HG03139 (cell line): Measurements from ENCODE around the gene TPSAB1.
"Not testable (repeated sequence)": the region's sequence is repeated elsewhere in the genome, so short reads cannot be mapped to it uniquely, and the experiment has no call there.

Experiments
- ATAC-seq: cut with Tn5 transposase; IDR thresholded peaks from one replicate; pipeline ENCODE4 v1.9.1; 2021; ENCODE audit not compliant: unreplicated experiment

Gene TPSAB1

GRCh38 chr16:1240436-1240835 lies at the start of gene TPSAB1:
Gene TPSAB1 (plus strand): TSS chr16:1240705. CDS start chr16:1240939, 234 bp downstream.
- not testable (repeated sequence) for ATAC-seq

DNA sequence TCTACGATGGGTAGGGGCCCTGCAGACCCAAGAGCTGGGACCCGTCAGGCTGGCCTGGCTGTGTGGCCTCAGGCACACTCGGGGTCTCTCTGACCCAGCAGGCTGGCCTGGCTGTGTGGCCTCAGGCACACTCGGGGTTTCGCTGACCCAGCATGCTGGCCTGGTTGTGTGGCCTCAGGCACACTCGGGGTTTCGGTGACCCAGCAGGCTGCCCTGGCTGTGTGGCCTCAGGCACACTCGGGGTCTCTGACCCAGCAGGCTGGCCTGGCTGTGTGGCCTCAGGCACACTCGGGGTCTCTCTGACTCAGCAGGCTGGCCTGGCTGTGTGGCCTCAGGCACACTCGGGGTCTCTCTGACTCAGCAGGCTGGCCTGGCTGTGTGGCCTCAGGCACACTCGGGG lies 49.7 kb upstream of the TPSAB1 start:
- not testable (repeated sequence) for ATAC-seq

- no peak for ATAC-seq
These were observed 48.0 kb upstream of the TPSAB1 start for GRCh38 chr16:1192384-1193073.

DNA sequence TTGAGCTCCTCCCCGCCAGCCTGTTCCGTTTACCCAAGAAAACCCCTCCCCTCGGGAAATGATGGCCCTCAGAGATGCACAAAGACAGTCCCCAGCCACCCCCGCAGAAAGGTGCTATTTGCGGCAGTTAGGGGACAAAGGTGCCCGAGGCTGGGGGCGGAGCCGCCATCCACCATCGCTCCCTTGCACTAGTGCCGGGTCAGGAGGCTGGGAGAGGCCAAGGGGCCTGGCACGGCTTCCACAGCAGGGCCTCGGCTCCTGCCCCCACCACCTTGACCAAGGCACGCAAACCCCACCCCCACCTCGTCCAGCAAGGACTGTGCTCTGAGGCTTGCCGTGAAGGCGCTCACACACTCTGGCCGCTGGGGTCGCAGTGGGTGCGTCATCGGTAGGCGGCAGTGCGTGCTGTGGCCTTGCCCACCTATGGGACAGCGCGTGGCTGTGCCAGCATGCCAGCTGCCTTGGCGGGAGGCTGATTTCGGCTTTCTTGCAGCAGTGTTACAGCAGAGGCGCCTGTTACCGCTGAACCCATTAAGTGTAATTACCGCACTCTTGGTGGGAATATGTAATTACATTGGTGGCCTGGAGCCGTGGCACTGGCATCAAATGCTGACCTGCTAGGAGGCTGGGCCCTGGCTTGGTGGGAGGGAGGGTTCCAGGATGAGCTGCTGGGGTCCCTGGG lies 47.2 kb upstream of the TPSAB1 start:
- ATAC-seq = no peak

GRCh38 chr16:1193825-1194581 lies 46.5 kb upstream of the TPSAB1 start:
- ATAC-seq = no peak

GRCh38 chr16:1194665-1195392 lies 45.7 kb upstream of the TPSAB1 start:
- no peak for ATAC-seq

DNA sequence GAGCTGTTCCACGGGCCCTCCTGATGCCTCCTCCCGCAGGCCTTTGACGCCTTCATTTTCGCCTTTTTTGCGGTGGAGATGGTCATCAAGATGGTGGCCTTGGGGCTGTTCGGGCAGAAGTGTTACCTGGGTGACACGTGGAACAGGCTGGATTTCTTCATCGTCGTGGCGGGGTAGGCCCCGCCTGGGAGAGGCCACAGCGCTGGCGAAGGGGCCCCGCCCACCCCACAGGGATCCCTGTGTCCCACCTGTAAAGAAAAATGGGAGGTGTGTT lies 45.2 kb upstream of the TPSAB1 start:
- ATAC-seq = no peak

- ATAC-seq = no peak
These were observed 44.0 kb upstream of the TPSAB1 start for GRCh38 chr16:1196494-1196893.

- ATAC-seq = no peak
These were observed 43.2 kb upstream of the TPSAB1 start for GRCh38 chr16:1197237-1197866.

DNA sequence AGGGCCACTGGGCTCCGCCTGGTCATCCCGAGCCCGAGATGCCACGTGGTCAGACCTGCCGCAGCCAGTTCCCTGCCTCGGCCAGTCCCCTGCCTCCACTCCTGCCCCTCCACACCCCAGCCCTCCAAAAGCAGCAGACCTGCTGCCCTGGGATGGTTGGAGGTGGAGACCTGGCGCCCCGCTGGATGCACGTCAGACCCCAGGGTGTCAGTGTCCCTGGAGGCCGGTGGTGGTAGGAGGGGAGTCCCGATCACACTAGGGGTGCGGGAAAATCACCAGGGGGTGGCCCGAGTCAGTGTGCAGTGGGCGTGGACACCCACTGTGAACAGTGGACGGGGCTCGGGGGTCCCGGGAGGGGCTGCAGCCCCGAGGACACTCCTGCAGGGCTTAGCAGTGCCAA lies 42.3 kb upstream of the TPSAB1 start:
- ATAC-seq = no peak

- not testable (repeated sequence) for ATAC-seq
These were observed 41.7 kb upstream of the TPSAB1 start for GRCh38 chr16:1198671-1199346.

- ATAC-seq = no peak
These were observed 41.0 kb upstream of the TPSAB1 start for GRCh38 chr16:1199347-1200013.

DNA sequence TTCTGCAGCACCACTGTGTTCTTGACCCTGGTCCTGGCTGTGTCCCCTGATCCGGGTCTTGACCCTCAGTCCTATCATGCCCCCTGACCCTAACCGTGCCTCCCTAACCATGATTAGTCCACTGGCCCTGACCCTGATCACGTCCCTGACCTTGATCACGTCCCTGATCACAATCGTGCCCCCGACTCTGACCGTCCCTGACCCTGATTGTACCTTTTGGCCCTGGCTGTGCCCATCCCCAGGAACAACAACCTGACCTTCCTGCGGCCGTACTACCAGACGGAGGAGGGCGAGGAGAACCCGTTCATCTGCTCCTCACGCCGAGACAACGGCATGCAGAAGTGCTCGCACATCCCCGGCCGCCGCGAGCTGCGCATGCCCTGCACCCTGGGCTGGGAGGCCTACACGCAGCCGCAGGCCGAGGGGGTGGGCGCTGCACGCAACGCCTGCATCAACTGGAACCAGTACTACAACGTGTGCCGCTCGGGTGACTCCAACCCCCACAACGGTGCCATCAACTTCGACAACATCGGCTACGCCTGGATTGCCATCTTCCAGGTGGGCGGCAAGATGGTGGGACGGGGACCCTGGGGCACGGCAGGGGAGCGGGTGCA lies 40.4 kb upstream of the TPSAB1 start:
- no peak for ATAC-seq

DNA sequence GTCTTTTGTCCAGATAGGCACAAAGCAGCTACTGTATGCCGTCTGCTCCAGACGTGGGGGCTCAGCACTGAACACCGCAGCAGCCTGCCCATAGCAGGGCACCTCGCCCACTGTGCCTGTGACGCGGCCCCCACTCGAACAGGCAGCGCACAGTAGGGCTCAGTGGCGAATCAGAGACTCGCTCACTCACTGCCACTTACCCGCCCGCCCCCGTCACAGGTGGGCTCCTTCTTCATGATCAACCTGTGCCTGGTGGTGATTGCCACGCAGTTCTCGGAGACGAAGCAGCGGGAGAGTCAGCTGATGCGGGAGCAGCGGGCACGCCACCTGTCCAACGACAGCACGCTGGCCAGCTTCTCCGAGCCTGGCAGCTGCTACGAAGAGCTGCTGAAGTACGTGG lies 39.1 kb upstream of the TPSAB1 start:
- no peak for ATAC-seq

DNA sequence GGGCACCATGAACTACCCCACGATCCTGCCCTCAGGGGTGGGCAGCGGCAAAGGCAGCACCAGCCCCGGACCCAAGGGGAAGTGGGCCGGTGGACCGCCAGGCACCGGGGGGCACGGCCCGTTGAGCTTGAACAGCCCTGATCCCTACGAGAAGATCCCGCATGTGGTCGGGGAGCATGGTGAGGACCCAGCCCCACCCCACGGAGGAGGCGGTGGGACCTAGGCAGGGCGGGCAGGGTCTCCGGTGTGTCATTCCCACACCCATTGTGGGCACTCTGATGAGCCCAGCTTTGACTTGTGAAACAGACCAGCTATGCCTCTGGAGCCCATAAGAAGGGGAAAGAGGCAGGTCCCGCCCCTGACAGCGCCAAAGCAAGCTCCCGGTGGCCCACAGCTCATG lies 38.2 kb upstream of the TPSAB1 start:
- ATAC-seq = no peak

GRCh38 chr16:1204933-1205332 lies 35.6 kb upstream of the TPSAB1 start:
- ATAC-seq = no peak

DNA sequence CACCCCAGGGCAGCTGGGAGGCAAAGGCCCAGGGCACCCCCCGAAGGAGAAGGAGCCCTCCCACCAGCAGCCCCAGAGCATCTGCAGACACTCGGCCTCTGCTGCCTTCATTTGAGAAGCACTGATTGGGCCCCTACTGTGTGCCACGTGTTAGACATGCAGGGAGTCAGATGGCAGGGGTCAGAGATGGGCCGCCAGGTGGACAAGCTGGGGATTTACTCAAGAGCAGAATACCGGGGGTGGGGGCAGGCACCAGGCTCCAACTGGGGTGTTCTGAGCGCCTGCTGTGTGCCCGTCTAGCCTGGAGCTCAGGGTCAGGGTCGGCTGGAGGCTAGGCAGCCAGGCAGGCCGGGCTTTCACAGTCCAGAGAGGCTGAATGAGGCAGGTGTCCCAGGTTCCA lies 34.2 kb upstream of the TPSAB1 start:
- ATAC-seq = no peak

DNA sequence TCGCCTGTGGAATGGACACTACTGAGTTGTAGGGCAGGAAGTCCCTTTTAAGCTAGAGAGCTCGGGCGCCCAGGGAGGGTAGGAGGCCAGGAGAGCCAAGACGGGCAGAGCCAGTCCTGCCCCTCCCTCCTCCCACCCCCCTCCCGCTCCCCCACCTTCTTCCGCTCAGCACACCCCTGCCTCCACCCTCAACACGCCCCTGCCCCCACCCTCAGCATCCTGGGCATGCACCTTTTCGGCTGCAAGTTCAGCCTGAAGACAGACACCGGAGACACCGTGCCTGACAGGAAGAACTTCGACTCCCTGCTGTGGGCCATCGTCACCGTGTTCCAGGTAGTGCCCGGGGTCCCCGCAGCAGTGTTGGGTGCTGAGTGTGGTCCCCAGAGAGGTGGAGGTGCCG lies 33.7 kb upstream of the TPSAB1 start:
- no peak for ATAC-seq

DNA sequence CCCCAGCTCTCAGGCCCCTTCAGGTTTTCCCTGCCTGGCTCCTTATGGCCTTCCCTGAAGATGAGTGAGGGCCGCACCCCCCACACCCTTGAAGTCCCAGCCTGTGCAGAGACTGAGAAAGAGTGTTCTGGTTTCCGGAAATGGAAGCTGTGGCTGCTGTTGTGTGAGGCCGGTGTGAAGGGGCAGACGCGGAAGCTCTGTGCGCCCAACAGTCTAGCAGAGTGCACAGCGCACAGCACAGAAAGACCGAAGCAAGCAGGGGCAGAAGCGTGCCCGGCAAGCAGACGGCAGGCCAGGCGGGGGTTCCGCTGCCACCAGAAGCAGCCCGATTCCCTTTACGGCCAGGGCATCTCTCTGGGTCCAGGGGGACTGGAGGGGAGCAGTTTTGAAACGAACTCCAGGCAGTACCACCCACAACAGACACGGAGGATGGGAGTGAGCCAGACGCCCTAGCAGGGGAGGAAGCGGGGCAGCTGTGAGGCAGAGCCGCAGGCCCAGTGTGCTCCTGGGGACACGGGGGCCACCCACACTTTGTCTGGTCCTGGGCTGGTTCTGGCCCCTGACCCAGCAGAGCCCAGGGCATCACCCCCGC lies 32.2 kb upstream of the TPSAB1 start:
- no peak for ATAC-seq
